Stimulated activated CD8-positive, alpha-beta memory T cell treated with anti-CD3 and anti-CD28 coated beads, Interleukin-7, amount 100 ng/mL, for 1 hour (primary cell): ENCODE data around the gene ACVR1B.
A peak's percentile ranks its signal among the peaks of the same experiment; 100 is the strongest.
"Not testable (repeated sequence)": the region's sequence is repeated elsewhere in the genome, so short reads cannot be mapped to it uniquely, and the experiment has no call there.

Source experiments
- DNase-seq, 2 donors: peaks; one replicate each; pipeline ENCODE4 v3.0.0-alpha.2; 2020; ENCODE audit warnings: low read depth in 2 of 2

ACVR1B gene

DNA sequence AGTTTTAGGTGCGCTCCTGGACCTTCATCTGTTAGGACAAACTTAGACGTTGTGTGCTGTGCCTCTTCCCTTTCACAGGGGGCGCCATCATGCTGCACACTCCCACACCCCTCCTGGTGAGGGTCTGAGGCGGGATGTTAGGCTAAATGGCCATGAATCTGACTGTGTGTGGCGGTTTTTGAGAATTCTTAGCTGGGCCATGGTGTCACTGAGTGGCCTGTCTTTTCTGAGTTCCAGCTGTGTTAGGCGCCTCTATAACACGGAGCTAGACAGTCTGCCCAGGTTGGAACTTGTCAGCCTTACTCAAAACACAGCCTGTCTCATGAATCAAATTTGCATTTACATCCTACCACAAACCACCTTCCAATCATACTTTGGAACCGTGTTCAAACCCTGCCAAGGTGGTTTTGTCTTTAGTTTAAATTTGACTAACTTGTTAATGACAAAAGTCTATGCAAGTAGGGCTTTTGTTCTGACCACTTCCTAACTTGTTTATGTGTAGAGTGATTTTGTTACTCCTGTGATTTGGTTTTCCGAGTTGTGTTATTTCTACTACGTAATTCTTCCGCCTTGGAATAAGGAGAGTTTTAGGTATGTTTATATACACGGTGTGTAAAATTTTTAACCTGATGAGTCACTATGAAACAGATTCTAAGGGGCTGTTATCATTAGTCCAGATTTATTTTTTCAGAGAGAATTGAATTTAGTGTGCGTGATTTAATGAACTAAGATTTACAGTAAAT is 19.6 kb downstream of the ACVR1B start:
- DNase-seq: no peak

DNA sequence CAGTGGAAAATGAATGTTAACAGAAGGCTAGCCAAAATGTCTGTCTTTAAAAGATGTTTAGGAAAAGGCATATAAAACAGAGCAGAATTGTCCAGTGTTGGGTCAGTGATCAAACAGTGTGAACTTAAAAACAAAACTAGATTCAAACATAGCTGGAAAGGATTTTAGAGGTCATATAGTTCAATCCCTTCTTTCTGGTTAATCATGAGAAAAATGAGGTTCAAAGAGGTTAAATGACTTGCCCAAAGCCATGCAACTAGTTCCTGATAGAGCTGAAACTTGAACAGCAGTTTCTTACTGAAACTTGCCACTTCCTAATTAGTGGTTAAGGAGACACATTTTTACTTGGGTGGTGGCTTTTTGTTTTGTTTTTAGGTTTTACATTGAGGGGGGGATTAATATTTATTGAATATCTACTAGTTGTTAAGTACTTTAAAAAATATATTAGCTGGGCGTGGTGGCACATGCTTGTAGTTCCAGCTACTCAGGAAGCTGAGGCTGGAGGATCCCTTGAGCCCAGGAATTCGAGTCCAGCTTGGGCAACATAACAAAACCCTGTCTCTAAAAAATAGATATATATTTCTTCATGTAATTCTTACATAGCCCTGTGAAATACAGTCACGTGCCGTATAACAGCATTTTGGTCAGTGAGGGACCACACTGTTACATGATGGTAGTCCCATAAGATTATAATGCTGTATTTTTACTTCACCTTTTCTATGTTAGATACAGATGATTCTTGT is 20.4 kb downstream of the ACVR1B start:
- no peak for DNase-seq

DNA sequence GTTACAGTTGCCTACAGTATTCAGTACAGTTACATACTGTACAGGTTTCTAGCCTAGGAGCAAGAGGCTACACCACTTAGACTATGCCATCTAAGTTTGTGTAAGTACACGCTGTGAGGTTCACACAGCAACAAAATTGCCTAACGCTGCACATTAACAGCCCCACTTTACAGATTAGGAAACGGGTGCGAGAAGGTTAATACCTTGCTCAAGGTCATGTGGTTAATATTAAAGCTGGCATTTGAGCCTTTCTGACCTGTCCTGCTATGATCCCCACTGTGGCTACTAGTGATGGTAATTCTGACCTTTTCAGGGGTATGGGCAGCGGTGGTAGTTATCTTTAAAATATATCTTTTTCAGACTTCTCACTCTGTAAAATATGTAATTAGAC is 20.9 kb downstream of the ACVR1B start:
- DNase-seq: no peak

DNA sequence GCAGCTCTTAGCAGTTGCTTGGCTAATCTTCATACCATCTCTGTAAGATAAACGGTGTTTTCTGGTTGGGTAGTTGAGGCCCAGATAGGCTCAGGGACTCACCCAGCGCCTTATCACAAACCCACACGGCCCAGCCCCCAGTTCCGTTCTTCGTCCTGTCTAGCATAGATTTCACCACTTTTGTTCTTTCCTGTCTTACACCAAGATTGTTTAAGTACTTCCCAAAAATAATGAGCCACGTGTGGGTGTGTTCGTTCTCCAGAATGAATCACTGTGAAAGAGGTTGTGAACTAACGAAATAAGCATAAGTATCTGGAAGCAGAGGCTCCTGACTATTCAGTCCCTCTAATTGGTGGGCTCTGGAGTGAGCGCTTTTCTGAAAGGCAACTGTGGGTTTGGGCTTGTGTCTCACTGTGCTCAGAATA is 21.4 kb downstream of the ACVR1B start:
- DNase-seq: no peak

DNA sequence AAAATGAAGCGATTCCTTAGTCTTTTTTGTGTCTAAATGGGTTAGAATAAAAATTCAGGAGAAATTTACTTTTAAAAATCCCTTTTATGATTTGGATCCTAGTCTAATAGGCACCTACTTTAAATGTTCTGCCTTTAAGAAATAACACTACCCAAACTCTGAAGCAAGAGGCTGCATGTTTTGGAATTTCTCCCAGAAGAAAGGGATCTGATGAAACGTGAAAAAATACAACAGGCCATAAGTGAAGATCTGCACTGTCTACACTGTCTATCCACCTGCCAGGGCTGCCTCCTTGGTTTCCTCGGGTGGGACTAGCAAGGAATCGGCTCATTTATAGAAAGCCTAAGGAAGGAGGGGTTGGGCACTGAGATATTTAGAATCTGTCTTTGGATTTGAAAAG is 22.1 kb downstream of the ACVR1B start:
- no peak for DNase-seq

DNA sequence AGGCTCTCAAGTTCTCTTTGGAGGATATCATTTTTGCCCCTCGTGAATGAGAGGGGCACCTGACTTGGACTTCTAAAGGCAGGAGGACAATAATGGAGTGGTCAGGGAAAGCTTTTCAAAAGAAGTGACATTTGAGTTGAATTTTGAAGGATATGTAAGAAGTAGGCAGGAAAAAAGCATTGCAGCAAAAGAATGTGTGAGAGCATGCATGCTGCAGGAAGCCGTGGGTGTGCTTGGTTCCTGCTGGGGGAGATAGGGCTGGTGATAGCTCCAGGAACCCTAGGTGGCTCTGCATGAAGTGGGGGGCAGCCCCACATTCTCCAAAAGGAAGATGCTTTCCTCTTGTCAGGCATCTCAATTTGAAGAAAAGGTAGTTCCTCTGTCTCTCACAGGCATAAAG is 23.1 kb downstream of the ACVR1B start:
- no peak for DNase-seq

DNA sequence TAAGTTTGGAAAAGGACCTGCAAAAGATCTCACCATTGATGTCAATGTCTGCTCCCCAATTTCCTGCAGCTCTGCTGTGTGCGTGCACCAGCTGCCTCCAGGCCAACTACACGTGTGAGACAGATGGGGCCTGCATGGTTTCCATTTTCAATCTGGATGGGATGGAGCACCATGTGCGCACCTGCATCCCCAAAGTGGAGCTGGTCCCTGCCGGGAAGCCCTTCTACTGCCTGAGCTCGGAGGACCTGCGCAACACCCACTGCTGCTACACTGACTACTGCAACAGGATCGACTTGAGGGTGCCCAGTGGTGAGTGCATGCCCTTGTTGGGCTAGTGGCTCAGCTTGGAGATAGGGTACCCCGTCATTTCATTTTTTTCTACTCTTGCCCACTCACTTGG is 23.7 kb downstream of the ACVR1B start:
- DNase-seq: no peak

DNA sequence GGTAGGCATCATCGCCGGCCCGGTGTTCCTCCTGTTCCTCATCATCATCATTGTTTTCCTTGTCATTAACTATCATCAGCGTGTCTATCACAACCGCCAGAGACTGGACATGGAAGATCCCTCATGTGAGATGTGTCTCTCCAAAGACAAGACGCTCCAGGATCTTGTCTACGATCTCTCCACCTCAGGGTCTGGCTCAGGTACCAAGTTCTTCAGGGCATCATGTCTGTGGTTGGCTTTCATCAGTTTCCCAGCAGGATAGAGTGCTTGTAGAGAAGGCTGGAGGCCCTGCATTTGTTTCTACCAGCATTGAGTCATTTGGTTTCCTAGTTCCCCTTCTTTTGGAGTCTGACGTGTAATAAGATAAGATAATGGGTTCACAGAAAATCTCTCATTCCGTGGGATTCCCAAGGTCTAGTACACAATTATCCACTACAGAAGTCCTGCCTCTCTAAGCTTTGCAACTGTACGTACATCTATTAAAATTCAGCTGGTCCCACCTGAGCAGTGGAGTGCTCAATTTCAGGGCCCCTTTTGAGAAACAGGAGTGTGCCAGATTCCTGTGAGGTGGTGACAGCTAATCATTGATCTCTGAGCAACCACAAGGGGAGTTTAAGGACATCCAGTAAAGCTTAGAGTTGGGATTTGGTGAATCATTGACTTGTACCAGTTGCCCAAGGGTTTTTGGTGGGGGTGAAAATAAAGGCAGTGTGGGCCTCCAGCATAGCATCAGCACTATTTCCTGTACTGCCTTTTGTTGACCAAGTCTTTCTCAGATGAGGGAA is 25.1 kb downstream of the ACVR1B start:
- no peak for DNase-seq

DNA sequence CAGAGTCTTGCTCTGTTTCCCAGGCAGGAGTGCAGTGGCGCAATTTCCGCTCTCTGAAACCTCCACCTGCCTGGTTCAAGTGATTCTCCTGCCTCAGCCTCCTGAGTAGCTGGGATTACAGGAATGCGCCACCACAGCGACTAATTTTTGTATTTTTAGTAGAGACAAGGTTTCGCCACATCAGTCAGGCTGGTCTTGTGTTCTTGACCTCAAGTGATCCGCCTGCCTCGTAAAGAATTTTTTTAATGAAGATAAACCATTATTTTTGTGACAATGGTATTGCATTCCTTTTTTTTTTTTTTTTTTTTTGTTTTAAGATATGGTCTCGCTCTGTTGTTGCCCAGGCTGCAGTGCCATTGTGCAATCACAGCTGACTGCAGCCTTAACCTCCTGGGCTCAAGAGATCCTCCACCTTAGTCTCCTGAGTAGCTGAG is 25.8 kb downstream of the ACVR1B start:
- no peak for DNase-seq

DNA sequence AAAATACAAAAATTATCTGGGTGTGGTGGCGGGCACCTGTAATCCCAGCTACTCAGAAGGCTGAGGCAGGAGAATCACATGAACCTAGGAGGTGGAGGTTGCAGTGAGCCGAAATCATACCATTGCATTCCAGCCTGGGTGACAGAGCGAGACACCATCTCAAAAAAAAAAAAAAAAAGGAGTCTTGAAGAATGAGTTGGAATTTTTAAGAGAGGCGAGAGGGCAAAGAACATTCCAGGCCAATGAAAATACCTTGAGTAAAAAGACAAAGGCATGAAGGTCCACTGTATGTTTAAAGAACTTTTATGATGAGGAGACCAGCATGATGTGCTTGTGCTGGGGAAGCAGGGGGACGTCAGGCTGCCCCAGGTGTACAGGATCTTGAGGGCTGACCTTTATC is 27.8 kb downstream of the ACVR1B start:
- not testable (repeated sequence) for DNase-seq

DNA sequence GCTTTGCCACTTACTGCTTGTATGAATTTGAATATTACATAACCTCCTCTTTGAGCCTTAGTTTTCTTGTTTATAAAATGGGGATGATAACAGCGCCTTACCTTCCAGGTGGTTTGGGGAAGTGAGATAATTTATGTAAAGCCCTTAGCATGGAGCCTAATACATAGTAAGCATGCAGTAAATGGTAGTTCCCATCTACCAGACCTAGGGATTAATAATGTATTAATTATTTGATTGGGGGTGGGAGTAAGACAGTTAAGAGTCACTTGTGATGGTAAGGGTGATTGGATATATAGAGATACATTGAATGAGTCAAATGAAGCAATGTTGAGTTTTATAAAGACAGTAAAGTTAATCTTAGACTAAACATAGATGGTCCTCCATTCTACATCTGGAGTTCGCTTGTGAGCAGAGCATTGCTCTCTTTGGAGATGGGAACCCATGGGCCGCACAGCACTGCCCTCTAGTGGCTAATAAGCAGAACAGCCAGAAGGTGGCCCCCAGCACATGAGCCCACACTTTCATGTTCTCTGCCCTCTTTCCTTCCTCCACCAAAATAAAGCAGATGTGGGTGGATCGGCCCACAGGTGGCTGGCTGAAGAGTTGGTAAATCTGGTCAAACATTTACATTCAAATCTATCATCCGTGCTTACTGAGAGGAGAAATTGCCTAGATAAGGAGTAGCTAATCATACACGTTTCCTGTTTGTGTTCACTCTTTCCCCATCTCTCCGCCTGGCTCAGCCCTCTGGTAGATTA is 28.7 kb downstream of the ACVR1B start:
- DNase-seq: peak; percentile 35 to 39

DNA sequence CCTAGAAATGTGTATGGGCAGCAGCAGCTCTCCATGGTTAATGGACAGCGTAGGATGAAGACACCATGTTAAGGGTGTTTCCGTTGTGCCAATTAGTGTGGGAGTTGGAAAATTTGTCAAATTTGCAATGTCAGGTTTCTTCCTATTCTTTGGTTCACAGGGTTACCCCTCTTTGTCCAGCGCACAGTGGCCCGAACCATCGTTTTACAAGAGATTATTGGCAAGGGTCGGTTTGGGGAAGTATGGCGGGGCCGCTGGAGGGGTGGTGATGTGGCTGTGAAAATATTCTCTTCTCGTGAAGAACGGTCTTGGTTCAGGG is 29.3 kb downstream of the ACVR1B start:
- no peak for DNase-seq

DNA sequence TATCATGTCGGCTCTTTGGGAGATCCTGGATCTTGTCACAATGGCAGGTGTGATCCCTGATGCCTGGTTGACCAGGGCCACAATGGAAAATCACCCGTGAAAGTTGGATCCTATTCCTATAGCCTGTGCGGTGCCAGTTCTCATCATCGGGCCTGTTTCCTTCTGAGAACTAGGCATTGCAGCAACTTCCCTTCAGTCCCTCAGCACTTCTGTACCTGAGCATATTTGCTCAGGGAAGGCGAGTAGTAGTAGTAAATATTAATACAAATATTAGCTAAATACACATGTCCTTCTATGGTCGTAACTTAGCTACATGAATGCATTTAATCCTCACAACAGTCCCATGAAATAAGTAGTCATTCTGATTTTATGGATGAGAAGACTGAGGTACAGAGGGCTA is 33.2 kb downstream of the ACVR1B start:
- DNase-seq: no peak

DNA sequence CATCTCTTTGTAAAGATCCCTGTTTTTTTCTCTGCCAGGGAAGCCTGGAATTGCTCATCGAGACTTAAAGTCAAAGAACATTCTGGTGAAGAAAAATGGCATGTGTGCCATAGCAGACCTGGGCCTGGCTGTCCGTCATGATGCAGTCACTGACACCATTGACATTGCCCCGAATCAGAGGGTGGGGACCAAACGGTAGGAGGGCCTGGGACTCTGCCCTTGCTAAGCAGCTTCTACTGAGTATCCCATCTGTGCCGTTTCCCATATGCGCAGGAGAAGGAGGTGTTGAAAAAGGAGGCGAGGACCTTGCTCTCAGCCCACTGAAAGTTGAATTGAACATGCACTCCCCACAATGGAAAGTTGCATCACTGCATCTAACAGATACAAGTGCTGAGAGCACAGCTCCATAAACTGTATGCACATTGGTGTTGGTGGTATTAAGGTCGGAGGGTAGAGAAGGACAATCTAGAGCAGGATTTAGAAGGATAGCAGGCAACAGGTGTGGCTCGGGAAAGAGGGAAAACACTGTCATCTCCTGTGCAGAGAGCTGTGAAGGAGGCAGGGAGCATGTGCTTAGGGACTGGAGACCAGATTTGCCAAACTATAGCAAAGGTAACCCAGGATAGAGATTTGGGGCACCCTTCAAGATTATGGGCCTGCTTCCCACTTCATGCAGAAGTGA is 33.8 kb downstream of the ACVR1B start:
- DNase-seq: no peak

DNA sequence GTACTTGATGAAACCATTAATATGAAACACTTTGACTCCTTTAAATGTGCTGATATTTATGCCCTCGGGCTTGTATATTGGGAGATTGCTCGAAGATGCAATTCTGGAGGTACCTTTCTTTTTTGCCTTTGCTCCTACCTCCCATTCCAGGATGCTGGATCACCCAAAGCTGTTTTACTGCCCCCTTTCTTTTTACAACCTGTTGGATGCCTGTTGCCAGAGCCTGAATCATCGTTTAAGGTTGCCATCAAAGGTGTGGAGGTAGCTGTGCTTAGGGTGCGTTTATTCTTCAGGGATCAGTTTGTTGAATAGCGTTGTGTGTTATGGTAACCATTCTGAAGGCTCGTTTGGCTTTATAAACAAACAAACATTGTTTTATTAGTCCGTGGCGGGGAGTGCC is 35.3 kb downstream of the ACVR1B start:
- DNase-seq: no peak

DNA sequence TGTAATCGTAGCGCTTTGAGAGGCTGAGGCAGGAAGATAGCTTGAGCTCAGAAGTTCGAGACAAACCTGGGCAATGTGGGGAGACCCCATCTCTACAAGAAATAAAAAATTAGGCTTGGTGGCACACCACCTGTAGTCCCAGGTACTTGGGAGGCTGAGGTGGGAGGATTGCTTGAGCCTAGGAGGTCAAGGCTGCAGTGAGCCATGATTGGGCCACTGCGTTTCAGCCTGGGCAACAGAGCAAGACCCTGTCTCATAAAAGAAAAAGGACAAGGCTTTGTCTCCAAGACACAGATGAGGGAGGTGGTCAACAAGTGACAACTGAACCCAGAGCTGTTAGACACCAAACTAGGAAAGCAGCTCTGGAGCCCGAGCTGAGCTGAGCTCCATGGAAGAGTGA is 40.7 kb downstream of the ACVR1B start:
- DNase-seq: no peak

DNA sequence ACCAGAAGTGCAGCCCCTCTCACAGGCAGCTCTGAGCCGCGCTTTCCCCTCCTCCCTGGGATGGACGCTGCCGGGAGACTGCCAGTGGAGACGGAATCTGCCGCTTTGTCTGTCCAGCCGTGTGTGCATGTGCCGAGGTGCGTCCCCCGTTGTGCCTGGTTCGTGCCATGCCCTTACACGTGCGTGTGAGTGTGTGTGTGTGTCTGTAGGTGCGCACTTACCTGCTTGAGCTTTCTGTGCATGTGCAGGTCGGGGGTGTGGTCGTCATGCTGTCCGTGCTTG is 43.0 kb downstream of the ACVR1B start:
- no peak for DNase-seq

DNA sequence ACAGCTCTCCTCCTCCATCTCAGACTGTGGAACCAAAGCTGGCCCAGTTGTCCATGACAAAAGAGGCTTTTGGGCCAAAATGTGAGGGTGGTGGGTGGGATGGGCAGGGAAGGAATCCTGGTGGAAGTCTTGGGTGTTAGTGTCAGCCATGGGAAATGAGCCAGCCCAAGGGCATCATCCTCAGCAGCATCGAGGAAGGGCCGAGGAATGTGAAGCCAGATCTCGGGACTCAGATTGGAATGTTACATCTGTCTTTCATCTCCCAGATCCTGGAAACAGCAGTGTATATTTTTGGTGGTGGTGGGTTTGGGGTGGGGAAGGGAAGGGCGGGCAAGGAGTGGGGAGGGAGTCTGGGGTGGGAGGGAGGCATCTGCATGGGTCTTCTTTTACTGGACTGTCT is 43.5 kb downstream of the ACVR1B start:
- DNase-seq: no peak

DNA sequence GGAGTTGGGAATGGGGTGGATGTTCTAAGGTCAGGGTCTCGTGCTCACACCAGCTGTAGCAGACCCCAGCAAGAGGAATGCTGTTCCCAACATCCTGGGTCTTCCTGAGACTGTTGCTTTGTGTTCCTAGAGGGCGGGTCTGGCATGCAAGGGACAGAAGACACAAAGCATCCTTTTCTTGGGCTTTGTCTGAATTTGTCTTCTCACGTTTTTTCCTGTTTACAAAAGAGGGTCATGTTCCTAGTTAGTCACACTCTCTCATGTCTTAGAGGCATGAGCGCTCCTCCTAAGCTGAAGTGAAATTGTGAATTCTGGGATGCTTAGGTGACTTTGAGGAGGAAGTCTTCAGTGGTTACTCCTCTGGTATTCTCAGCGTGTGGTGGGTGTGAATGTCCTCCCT is 45.6 kb downstream of the ACVR1B start:
- DNase-seq: no peak

DNA sequence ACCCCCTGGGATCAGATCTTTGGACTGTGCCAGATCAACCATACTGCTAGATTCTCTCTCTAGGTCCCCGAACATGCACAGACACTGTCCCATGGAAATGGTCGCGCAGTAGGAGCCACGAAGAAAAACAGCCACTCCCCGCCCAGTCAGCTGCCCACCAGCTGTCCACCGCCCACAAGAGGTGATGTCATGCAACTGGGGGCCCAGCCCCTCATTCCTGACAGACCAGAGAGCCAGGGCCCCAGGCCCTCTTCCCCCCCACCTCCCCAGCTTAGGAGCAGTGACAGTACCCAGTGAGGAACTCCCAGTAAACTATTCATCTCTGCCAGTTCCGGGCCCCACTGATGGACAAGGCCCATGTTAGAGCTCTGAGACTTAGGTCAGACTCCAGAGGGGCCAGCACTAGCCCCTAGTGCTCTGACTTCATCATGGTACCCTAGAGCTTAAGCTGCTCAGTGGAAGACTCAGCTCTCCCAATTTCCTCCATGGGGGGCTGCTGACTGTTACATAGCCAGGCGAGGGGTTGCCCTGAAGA is 51.6 kb downstream of the ACVR1B start:
- DNase-seq: no peak

DNA sequence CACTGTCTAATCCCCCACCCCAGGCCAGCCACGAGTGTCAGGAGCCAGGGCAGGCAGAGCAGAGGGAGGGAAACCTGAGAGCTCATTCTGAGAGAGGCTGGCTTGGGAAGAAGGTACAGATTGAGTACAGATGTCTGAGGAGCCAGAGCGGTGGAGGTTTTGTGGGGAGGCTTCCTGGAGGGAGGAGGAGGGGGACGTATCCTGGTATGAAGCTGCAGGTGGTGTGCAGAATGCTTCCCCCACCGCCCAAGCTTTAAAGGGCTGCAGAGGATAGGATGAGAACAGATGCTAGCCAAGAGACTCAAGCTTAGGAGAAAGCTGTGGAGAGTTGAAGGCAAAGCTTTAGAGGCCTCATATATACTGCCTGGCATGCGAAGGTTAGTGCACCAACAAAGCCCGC is 52.1 kb downstream of the ACVR1B start:
- no peak for DNase-seq
